DMS53 treated with DMSO at 0.1 percent for 48 hours (cell line): Measurements from ENCODE around the gene TUBB4B.
A peak's percentile ranks its signal among the peaks of the same experiment; 100 is the strongest.

Experiments used
- DNase-seq: peaks from one replicate; lab custom pipeline; 2025; ENCODE audit not compliant: unreplicated experiment; lab: John Stamatoyannopoulos, UW

Gene TUBB4B

DNA sequence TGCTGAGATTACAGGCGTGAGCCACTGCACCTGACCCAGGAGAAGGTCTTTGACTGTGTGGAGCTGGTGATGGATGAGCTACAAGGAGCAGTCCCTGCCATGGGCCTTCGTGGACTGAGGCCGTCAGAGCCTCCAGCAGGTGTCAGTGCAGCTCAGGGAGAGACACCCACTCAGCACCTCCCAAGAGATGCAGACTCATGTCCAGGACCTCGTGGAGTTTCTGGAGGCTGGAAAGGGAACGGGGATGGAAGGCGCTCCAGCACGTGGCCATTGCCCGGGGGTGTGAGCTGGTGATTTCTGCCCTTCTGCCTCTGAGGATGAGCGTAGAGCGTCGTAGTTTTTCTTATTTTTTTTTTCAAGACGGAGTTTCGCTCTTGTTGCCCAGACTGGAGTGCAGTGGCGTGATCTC, 45.9 kb downstream of the TUBB4B start:
- DNase-seq, result peak; percentile 66

DNA sequence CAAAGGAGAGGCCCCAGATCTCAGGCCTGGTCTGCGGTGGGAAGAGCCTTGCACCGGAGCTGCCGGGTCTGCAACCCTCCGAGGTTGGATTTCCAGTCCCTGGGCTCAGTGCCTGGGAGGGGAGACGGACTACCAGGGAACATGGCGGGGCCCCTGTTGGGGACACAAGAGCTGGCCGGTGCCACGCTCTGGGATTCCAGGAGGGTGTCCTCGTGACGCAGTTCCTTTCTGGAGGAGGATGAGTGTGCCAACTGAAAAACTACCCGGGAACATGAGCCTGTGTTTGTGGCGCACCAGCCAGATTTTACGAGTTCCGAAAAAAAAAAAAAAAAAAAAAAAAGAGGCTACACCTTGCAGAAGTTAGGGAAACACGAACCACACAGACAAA, 52.0 kb downstream of the TUBB4B start:
- DNase-seq, result no peak
